ENCODE results near the gene PLEKHH1.
"Not testable (repeated sequence)": the region's sequence is repeated elsewhere in the genome, so short reads cannot be mapped to it uniquely, and the experiment has no call there.

PLEKHH1 gene

GRCh38 chr14:67537736-67538135 lies 4.6 kb downstream of the PLEKHH1 start:
- no peak for DNase-seq

- no peak for DNase-seq
Observed at GRCh38 chr14:67538501-67538900, 5.4 kb downstream of the PLEKHH1 start.

GRCh38 chr14:67539116-67539515 lies 6.0 kb downstream of the PLEKHH1 start:
- DNase-seq, result no peak

GRCh38 chr14:67541448-67542387 lies 8.6 kb downstream of the PLEKHH1 start:
- no peak for DNase-seq

GRCh38 chr14:67542620-67543019 lies 9.5 kb downstream of the PLEKHH1 start:
- DNase-seq, result not testable (repeated sequence)

- DNase-seq, result no peak
Observed at GRCh38 chr14:67544590-67544989, 11.5 kb downstream of the PLEKHH1 start.

- no peak for DNase-seq
Observed at GRCh38 chr14:67547224-67547780, 14.2 kb downstream of the PLEKHH1 start.

- DNase-seq, result no peak
Observed at GRCh38 chr14:67549734-67550133, 16.6 kb downstream of the PLEKHH1 start.

GRCh38 chr14:67551123-67551522 lies 18.0 kb downstream of the PLEKHH1 start:
- DNase-seq, result no peak

GRCh38 chr14:67551940-67552339 lies 18.9 kb downstream of the PLEKHH1 start:
- DNase-seq, result no peak

GRCh38 chr14:67553547-67553946 lies 20.5 kb downstream of the PLEKHH1 start:
- DNase-seq, result no peak

GRCh38 chr14:67554341-67554740 lies 21.3 kb downstream of the PLEKHH1 start:
- no peak for DNase-seq

- no peak for DNase-seq
Observed at GRCh38 chr14:67555518-67556090, 22.5 kb downstream of the PLEKHH1 start.

GRCh38 chr14:67556671-67557070 lies 23.6 kb downstream of the PLEKHH1 start:
- DNase-seq, result no peak

- DNase-seq, result no peak
Observed at GRCh38 chr14:67557118-67557517, 24.0 kb downstream of the PLEKHH1 start.

- DNase-seq, result no peak
Observed at GRCh38 chr14:67557656-67558055, 24.6 kb downstream of the PLEKHH1 start.

- no peak for DNase-seq
Observed at GRCh38 chr14:67559639-67560038, 26.5 kb downstream of the PLEKHH1 start.

- DNase-seq, result no peak
Observed at GRCh38 chr14:67562025-67562775, 29.1 kb downstream of the PLEKHH1 start.

- DNase-seq, result no peak
Observed at GRCh38 chr14:67562776-67563150, 29.7 kb downstream of the PLEKHH1 start.

GRCh38 chr14:67564236-67564635 lies 31.1 kb downstream of the PLEKHH1 start:
- no peak for DNase-seq

- DNase-seq, result no peak
Observed at GRCh38 chr14:67566908-67567307, 33.8 kb downstream of the PLEKHH1 start.

- no peak for DNase-seq
Observed at GRCh38 chr14:67567654-67568053, 34.6 kb downstream of the PLEKHH1 start.

- DNase-seq, result no peak
Observed at GRCh38 chr14:67569011-67569650, 36.0 kb downstream of the PLEKHH1 start.
